Tibial nerve (tissue), 3 donors: ENCODE results near the gene SESTD1.

Experiments used
- CTCF ChIP-seq, 5 experiments: fragments of 200-600 bp in 3 of 5; fragments of 450-650 bp in 2 of 5; sonication (generic) in 3 of 5; IDR thresholded peaks; one replicate each; pipeline ENCODE4 v1.5.1; 2016 to 2019; ENCODE audit warnings: antibody characterized with exemption in 5 of 5, mild to moderate bottlenecking in 3 of 5, moderate library complexity in 2 of 5
- POLR2A ChIP-seq, 2 donors: fragments of 450-650 bp; IDR thresholded peaks; one replicate each; pipeline ENCODE4 v1.6.1; 2017; ENCODE audit warnings: antibody characterized with exemption in 2 of 2, mild to moderate bottlenecking in 2 of 2, moderate library complexity in 2 of 2

- no peak for TF ChIP-seq CTCF (IDR thresholded peaks at IDR 0.05)
- no peak for TF ChIP-seq POLR2A (IDR thresholded peaks at IDR 0.05)
Observed at GRCh38 chr2:179226203-179226960, 38.2 kb downstream of the SESTD1 start.
